HG02571 (cell line): ENCODE data around the gene TGFBR2.

Experiments used
- ATAC-seq: cut with Tn5 transposase; IDR thresholded peaks from one replicate; pipeline ENCODE4 v1.9.1; 2021; ENCODE audit warnings: mild to moderate bottlenecking, moderate library complexity; ENCODE audit not compliant: unreplicated experiment

The TGFBR2 gene

DNA sequence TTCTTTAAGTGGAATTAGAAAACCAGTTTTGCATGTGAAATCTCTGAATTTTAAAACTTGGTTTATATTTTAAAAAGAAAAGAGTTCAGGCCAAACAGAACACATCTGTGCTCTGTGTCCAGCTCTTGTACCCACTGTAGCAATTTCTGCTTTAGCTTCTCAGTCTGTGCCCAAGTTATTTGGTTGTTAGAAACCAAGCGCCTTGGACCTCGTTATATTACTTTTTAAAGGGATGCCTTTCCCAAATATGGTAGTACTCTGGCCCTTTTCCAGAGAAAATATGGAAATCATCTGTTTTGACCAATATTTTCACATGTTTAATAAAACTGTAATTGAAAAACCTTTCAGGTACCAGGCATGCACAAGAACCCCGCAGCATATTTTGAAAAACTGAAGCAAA lies 27.3 kb downstream of the TGFBR2 start:
- ATAC-seq = no peak

DNA sequence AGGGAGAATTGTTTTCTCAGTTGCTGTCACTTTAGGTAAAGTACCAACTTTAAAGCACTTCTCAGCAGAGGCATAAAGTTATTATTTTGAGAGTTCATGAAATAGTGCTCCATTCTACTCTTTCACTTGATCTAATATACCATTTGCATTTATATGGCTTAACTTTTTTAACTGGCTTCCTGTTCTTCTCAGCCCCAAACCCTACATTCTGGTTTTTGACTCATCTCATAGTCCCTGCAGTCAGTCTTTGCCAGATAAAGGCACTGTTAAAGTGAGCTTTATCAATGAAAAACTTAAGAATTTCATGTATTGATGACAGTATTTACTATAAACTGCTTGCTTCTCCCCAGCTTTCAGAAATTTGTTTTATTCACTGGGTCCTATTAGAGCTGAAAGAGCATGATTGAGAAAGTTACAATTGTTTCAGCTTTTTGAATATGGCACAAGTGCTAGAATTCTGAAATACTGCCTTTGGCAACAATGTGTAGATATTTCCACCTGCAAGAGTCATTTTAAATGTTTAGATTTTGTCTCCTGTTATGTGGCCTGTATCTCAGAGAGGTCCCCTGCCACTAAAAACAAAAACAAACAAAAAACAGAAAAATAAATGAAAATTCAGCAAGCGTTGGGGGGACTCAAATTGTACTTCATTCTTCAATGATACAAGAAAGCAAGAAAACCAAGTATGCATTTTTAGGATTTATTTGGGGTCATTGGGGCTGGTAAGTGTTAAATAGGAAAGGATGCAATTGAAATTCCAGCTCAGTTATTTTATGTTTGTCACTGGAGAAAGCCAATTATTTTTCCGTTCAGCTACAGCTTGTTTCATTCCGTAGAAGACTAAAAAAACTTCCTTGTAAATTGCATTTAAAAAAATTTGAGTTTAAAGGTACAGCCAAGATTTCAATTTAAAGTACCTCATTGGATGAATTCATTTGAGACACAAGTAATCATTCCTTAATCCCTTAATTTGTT lies 28.6 kb downstream of the TGFBR2 start:
- ATAC-seq = no peak

- no peak for ATAC-seq
These were observed 31.2 kb downstream of the TGFBR2 start for GRCh38 chr3:30637310-30638219.

DNA sequence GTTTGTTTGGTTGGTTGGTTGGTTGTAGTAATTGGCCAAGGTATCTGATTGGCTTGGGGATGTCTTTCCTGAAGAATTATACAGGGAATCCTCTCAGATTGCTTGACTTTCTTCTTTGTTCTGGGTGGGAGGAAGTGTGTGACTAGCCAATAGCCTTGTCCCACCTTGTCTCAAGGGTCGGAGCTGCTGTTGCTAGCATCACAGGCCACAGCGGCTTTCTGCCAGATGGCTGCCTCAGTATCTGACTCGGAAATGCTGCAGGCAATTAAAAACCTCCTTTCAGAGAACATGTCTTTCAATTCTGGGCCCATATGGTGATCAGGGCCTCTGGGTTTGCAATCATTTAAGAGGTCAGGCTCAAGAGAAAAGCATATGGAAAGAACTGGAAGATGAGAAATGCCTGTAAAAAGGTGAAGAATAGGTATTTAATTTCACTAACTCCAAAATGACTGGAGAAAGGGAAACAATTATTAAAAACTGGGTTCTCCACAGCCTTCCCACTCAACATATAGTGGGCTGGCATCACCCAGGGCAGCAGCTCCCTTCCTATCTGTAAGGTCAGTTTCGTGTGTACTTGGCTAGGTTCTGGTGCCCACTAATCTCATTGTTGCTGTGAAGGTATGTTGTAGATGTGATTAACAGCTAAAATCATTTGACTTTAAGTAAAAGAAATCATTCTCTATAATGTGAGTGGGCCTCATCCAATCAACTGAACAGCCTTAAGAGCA lies 32.4 kb downstream of the TGFBR2 start:
- no peak for ATAC-seq

- peak; percentile 85 for ATAC-seq
These were observed 33.5 kb downstream of the TGFBR2 start for GRCh38 chr3:30639937-30640336.

GRCh38 chr3:30640851-30641250 lies 34.5 kb downstream of the TGFBR2 start:
- ATAC-seq = no peak

DNA sequence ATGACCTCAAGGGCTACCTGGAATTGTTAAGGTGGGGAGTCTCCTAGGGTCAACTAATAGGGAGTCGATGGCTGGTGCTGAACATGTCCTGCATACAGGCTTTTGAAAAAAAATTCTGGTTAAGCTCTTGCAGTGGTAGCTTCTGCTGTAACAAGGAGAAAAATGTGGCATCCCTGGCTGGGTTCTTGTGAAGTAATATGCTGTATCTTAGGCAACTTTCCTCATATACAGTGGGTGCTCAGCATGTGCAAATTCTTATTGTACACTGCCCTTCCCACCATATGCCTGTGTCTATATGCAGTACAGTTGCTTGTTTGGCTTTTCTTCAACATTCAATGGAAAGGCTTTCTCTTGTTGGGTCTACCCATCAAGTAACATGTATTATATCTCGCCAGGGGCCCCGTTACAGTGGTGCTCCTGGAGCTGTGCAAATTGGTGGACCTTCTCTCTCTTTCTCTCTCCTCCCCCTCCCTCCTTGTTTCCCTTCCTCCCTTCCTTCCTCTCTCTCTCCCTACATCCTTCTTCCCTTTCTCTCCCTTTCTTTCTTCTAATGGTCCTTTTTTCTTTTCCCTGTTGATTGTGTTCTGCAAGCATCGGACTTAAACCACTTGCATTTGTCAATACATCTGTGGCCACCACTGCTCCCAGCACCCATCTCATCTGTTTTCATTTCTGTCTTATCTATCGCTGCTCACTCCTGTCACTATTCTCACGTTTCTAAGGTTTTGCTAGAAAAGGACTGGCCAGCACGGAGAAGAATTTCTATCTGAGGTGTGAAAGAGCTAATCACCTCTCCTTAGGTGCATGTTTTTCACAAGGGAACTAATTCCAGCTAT lies 35.2 kb downstream of the TGFBR2 start:
- ATAC-seq = no peak

GRCh38 chr3:30642849-30643361 lies 36.5 kb downstream of the TGFBR2 start:
- ATAC-seq = no peak

DNA sequence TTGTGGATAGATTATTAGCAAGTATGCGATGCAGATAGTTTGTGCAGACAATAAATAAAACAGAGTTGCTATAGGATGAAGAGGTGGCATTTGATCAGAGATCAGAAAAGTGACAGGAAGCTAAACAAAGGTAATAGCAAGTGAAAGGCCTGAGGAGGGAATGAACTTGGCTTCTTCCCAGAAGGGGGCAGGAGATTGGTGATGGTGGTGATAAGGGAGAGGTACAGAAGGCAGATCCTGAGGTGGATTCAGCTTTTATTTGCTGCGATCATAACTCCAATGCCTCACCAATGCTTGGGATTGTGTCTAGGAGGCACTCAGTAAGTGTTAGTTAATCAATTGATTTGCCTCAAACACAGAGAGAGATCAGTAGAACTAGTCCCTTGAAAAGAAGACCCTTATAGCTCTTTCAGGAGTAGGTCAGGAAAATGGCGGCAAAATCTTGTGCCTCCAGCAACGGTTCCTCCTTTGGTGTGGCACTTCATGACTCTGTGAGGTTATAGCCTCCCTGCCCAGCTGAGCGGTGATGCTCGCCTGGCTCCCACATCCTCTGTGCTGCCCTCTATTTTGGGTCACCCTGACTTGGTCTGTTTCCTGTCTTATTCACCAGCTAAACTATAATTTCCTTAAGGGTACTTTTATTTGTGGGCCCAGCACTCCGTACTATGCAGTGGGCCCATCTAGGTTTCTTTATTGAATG lies 37.5 kb downstream of the TGFBR2 start:
- ATAC-seq = no peak

DNA sequence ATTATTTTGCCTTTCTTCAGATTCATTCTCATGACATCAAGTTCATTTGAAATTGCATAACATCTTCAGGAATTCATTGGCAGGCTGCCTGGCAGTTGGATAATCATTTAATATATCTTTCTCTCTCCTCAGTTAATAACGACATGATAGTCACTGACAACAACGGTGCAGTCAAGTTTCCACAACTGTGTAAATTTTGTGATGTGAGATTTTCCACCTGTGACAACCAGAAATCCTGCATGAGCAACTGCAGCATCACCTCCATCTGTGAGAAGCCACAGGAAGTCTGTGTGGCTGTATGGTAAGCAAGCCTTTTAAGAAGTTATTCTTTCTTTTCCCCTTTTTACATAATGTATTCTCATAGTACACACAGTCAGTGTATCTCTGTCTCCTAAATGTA lies 38.2 kb downstream of the TGFBR2 start:
- peak; percentile 47 for ATAC-seq

GRCh38 chr3:30645077-30645476 lies 38.7 kb downstream of the TGFBR2 start:
- no peak for ATAC-seq

GRCh38 chr3:30646181-30646876 lies 39.9 kb downstream of the TGFBR2 start:
- no peak for ATAC-seq

GRCh38 chr3:30646961-30647752 lies 40.8 kb downstream of the TGFBR2 start:
- no peak for ATAC-seq

DNA sequence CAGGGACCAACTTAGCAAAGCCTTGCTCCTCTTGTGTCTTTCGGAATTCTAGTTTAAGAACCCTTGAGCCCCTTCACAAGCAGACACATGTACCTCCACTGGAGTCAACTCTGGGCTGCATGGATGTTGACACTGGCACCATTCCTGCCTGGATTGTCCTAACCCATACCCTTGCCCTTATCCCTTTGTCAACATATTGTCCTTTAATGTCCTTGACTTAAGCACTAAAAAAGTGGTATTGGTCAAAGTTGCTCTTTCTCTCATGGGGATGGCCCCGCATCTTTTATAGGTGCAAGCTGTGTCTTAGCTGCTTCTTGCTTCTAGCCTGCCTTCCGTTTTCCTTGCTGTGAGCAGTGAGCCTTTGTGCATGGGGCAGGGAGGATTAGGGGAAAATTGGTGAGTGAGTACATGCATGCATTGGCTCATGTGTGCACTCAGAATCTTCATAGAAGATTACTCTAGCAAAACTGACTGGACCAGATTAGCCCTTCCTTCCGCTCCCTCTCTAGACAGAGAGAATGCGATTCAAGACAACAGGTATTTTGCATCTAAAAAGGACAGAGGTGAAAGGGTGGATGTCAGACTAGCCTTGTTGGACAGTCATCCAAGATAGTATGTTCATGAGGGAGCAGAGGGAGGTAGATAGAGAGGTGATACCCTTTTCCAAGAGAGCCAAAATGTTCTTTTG lies 42.4 kb downstream of the TGFBR2 start:
- no peak for ATAC-seq

- ATAC-seq = peak; percentile 72
These were observed 43.3 kb downstream of the TGFBR2 start for GRCh38 chr3:30649572-30650318.

- ATAC-seq = no peak
These were observed 44.1 kb downstream of the TGFBR2 start for GRCh38 chr3:30650348-30650995.
